H1 (cell line): ENCODE data around the gene SAA1. TPM values are rescaled to one million over a fixed set of nuclear protein-coding genes. Genes with fewer than 3 reads are reported as not detected.

Source experiments
- CTCF ChIA-PET: fragments of 300-600 bp; sonication (Branson Sonifier 250); formaldehyde crosslinking; loops from one replicate; lab custom pipeline; 2021; ENCODE audit not compliant: partially characterized antibody; lab: Charles Lee
- POLR2A ChIA-PET: fragments of 300-600 bp; sonication (Branson Sonifier 250); formaldehyde crosslinking; loops from one replicate; lab custom pipeline; 2021; ENCODE audit warnings: inconsistent platforms; ENCODE audit not compliant: partially characterized antibody; lab: Charles Lee
- DNase-seq, 2 experiments: peaks; one replicate each; pipeline versions ENCODE4 v3.0.0 to v3.0.0-alpha.2; 2010 to 2022; ENCODE audit warnings: low spot score in 2 of 2, low read depth in 1 of 2, mixed read lengths in 1 of 2
- FAIRE-seq: peaks from 2 replicates; lab custom pipeline; 2011; peaks lifted over from hg19 to GRCh38; lab: Jason Lieb, UNC
- H2AFZ ChIP-seq: 2 replicates; pipeline ENCODE4 v1.8.1; 2012; ENCODE audit warnings: low read length, inconsistent platforms
- H2AK5ac ChIP-seq: 2 replicates; pipeline ENCODE4 v1.6.1; 2013; ENCODE audit warnings: low read depth, low read length
- H2BK120ac ChIP-seq: replicated peaks from 2 replicates; pipeline ENCODE3; 2013; ENCODE audit warnings: low read depth, low read length, inconsistent platforms
- H2BK12ac ChIP-seq: 2 replicates; pipeline ENCODE4 v1.6.1; 2013; ENCODE audit warnings: low read depth, low read length
- H2BK15ac ChIP-seq: 2 replicates; pipeline ENCODE4 v1.6.1; 2013; ENCODE audit warnings: low read length
- H2BK20ac ChIP-seq: 2 replicates; pipeline ENCODE4 v1.6.1; 2013; ENCODE audit warnings: low read length
- H2BK5ac ChIP-seq: 2 replicates; pipeline ENCODE4 v1.6.1; 2013; ENCODE audit warnings: low read depth, low read length
- H3K14ac ChIP-seq: 2 replicates; pipeline ENCODE4 v1.6.1; 2013; ENCODE audit warnings: inconsistent platforms; ENCODE audit not compliant: insufficient read length
- H3K18ac ChIP-seq: 2 replicates; pipeline ENCODE4 v1.6.1; 2013; ENCODE audit warnings: low read length; ENCODE audit errors: extremely low read depth
- H3K23ac ChIP-seq: 2 replicates; pipeline ENCODE4 v1.6.1; 2013; ENCODE audit warnings: inconsistent platforms; ENCODE audit not compliant: insufficient read length
- H3K23me2 ChIP-seq: 2 replicates; pipeline ENCODE4 v1.6.1; 2013; ENCODE audit warnings: low read depth, low read length
- H3K27ac ChIP-seq: 2 replicates; pipeline ENCODE4 v1.6.1; 2011; ENCODE audit warnings: low read depth, low read length, inconsistent platforms
- H3K27me3 ChIP-seq, 4 experiments: replicated peaks in 1 of 4; 1 replicate in 1 of 4; 2 replicates in 3 of 4; pipeline versions ENCODE4 v1.6.1 to v1.8.1; 2011 to 2013; ENCODE audit warnings: low read length in 3 of 4, mild to moderate bottlenecking in 3 of 4, inconsistent platforms in 2 of 4, mixed read lengths in 2 of 4, moderate library complexity in 1 of 4; ENCODE audit not compliant: control insufficient read depth in 3 of 4, insufficient read depth in 3 of 4; ENCODE audit errors: extremely low read depth in 1 of 4
- H3K36me3 ChIP-seq, 4 experiments: 2 replicates each; pipeline versions ENCODE4 v1.6.1 to v1.8.1; 2011 to 2013; ENCODE audit warnings: mild to moderate bottlenecking in 4 of 4, low read length in 3 of 4, moderate library complexity in 2 of 4, control low read depth in 1 of 4, inconsistent platforms in 1 of 4; ENCODE audit not compliant: insufficient read depth in 4 of 4, control insufficient read depth in 2 of 4
- H3K4ac ChIP-seq: replicated peaks from 2 replicates; pipeline ENCODE3; 2013; ENCODE audit warnings: low read length, low read depth, mixed read lengths, inconsistent platforms; ENCODE audit not compliant: insufficient read length
- H3K4me1 ChIP-seq, 4 experiments: replicated peaks in 1 of 4; 1 replicate in 1 of 4; 2 replicates in 3 of 4; pipeline versions ENCODE4 v1.6.1 to v1.8.1; 2011 to 2013; ENCODE audit warnings: low read length in 3 of 4, inconsistent platforms in 2 of 4, mixed read lengths in 1 of 4; ENCODE audit not compliant: insufficient read depth in 4 of 4, control insufficient read depth in 3 of 4
- H3K4me2 ChIP-seq, 2 experiments: 2 replicates each; pipeline versions ENCODE4 v1.6.1 to v1.8.1; 2011 to 2013; ENCODE audit warnings: low read depth in 2 of 2, low read length in 2 of 2, control low read depth in 1 of 2, inconsistent platforms in 1 of 2, mild to moderate bottlenecking in 1 of 2; ENCODE audit not compliant: insufficient read depth in 1 of 2
- H3K4me3 ChIP-seq, 4 experiments: fragments of 200-600, 300-600 bp in 1 of 4; sonication (generic), shearing (Covaris generic), sonication (Bioruptor Twin) in 1 of 4; 2 replicates each; pipeline versions ENCODE4 v1.5.1 to v1.8.1; 2011 to 2016; ENCODE audit warnings: low read length in 4 of 4, low read depth in 3 of 4, control low read depth in 2 of 4, inconsistent platforms in 2 of 4, mild to moderate bottlenecking in 2 of 4, mixed read lengths in 1 of 4, moderate library complexity in 1 of 4; ENCODE audit not compliant: insufficient read depth in 2 of 4; ENCODE audit errors: extremely low read depth in 1 of 4
- H3K56ac ChIP-seq: replicated peaks from 2 replicates; pipeline ENCODE3; 2013; ENCODE audit warnings: low read depth, mild to moderate bottlenecking, mixed read lengths, low read length, inconsistent platforms; ENCODE audit not compliant: insufficient read length
- H3K79me1 ChIP-seq: 2 replicates; pipeline ENCODE4 v1.6.1; 2013; ENCODE audit warnings: low read depth, low read length, control low read depth
- H3K79me2 ChIP-seq, 2 experiments: 2 replicates each; pipeline versions ENCODE4 v1.6.1 to v1.8.1; 2012 to 2013; ENCODE audit warnings: low read length in 2 of 2, mild to moderate bottlenecking in 2 of 2, inconsistent platforms in 1 of 2; ENCODE audit not compliant: insufficient read depth in 2 of 2, control insufficient read depth in 1 of 2
- H3K9ac ChIP-seq, 4 experiments: replicated peaks in 1 of 4; 1 replicate in 1 of 4; 2 replicates in 3 of 4; pipeline versions ENCODE4 v1.6.1 to v1.8.1; 2011 to 2013; ENCODE audit warnings: low read depth in 3 of 4, low read length in 3 of 4, control low read depth in 2 of 4, mild to moderate bottlenecking in 2 of 4, moderate library complexity in 2 of 4, inconsistent platforms in 1 of 4; ENCODE audit errors: extremely low read depth in 1 of 4
- H3K9me3 ChIP-seq, 2 experiments: 2 replicates each; pipeline versions ENCODE4 v1.6.1 to v1.8.1; 2012 to 2013; ENCODE audit warnings: mild to moderate bottlenecking in 2 of 2, moderate library complexity in 2 of 2, control low read depth in 1 of 2, inconsistent platforms in 1 of 2, low read depth in 1 of 2, low read length in 1 of 2, mixed read lengths in 1 of 2; ENCODE audit not compliant: insufficient read depth in 2 of 2
- H4K20me1 ChIP-seq, 2 experiments: replicated peaks in 1 of 2; 2 replicates each; pipeline versions ENCODE3 to v1.8.1; 2011 to 2013; ENCODE audit warnings: inconsistent platforms in 2 of 2, low read length in 2 of 2, mild to moderate bottlenecking in 1 of 2; ENCODE audit not compliant: insufficient read depth in 2 of 2, control insufficient read depth in 1 of 2
- H4K5ac ChIP-seq: 2 replicates; pipeline ENCODE4 v1.6.1; 2013; ENCODE audit warnings: low read length, low read depth, mixed read lengths, inconsistent platforms; ENCODE audit not compliant: insufficient read length
- H4K8ac ChIP-seq: 2 replicates; pipeline ENCODE4 v1.8.0; 2013; ENCODE audit warnings: mild to moderate bottlenecking, moderate library complexity, low read length, inconsistent platforms; ENCODE audit not compliant: insufficient read depth; ENCODE audit errors: extremely low read depth
- H4K91ac ChIP-seq: replicated peaks from 2 replicates; pipeline ENCODE3; 2013; ENCODE audit warnings: low read length, mixed read lengths, inconsistent platforms; ENCODE audit not compliant: insufficient read length
- BACH1 ChIP-seq: IDR thresholded peaks from 2 replicates; pipeline ENCODE4 v1.6.1; 2012; ENCODE audit warnings: low read length, improper control_type of control experiment
- BCL11A ChIP-seq, 2 experiments: IDR thresholded peaks; one replicate each; pipeline ENCODE4 v1.6.1; 2011; ENCODE audit warnings: low read depth in 2 of 2, low read length in 2 of 2, mild to moderate bottlenecking in 2 of 2
- CBX5 ChIP-seq: fragments of 300-800, 300-1000 bp; sonication (generic); IDR thresholded peaks from 2 replicates; pipeline ENCODE4 v1.7.1; 2016; ENCODE audit warnings: antibody characterized with exemption, low read length, low read depth
- CBX8 ChIP-seq: fragments of 300-800, 300-1000 bp; sonication (generic); IDR thresholded peaks from 2 replicates; pipeline ENCODE4 v1.7.1; 2016; ENCODE audit warnings: low read depth, low read length, borderline replicate concordance
- CREB1 ChIP-seq: IDR thresholded peaks from 2 replicates; pipeline ENCODE4 v1.6.1; 2012; ENCODE audit warnings: inconsistent platforms
- EGR1 ChIP-seq: IDR thresholded peaks from 2 replicates; pipeline ENCODE4 v1.6.1; 2011; ENCODE audit warnings: low read depth, low read length, borderline replicate concordance
- EP300 ChIP-seq, 2 experiments: IDR thresholded peaks; 1 replicate in 1 of 2; 2 replicates in 1 of 2; pipeline ENCODE4 v1.6.1; 2011 to 2012; ENCODE audit warnings: low read depth in 2 of 2, low read length in 2 of 2, mild to moderate bottlenecking in 2 of 2, borderline replicate concordance in 1 of 2, inconsistent platforms in 1 of 2, moderate library complexity in 1 of 2
- FOSL1 ChIP-seq: IDR thresholded peaks from 2 replicates; pipeline ENCODE4 v1.6.1; 2011; ENCODE audit warnings: mild to moderate bottlenecking, low read depth, low read length, moderate library complexity; ENCODE audit not compliant: insufficient read depth
- POLR2AphosphoS5 ChIP-seq: IDR thresholded peaks from 2 replicates; pipeline ENCODE4 v1.6.1; 2011; ENCODE audit warnings: low read depth, low read length
- RFX5 ChIP-seq: IDR thresholded peaks from 2 replicates; pipeline ENCODE4 v1.6.1; 2011; ENCODE audit warnings: low read depth, low read length, improper control_type of control experiment, borderline replicate concordance
- SP1 ChIP-seq: IDR thresholded peaks from 2 replicates; pipeline ENCODE4 v1.6.1; 2011; ENCODE audit warnings: low read depth, low read length
- TBP ChIP-seq: IDR thresholded peaks from 2 replicates; pipeline ENCODE4 v1.6.1; 2011; ENCODE audit warnings: low read depth, low read length, improper control_type of control experiment
- TCF12 ChIP-seq: IDR thresholded peaks from 2 replicates; pipeline ENCODE4 v1.6.1; 2011; ENCODE audit warnings: low read depth, mild to moderate bottlenecking, low read length
- TEAD4 ChIP-seq: IDR thresholded peaks from 2 replicates; pipeline ENCODE4 v1.6.1; 2012; ENCODE audit warnings: low read depth, low read length, inconsistent platforms, mixed read lengths
- WGBS, 2 experiments: shearing (Covaris generic) in 1 of 2; methylation state at CpG; one replicate each; pipeline versions ENCODE4 v1.1.6 to v1.1.7; 2013 to 2015; ENCODE audit warnings: low lambda C conversion rate in 2 of 2, mixed read lengths in 2 of 2, inconsistent platforms in 1 of 2, low coverage in 1 of 2, missing lambda C conversion rate in 1 of 2; ENCODE audit not compliant: insufficient replicate concordance in 2 of 2, insufficient coverage in 1 of 2, insufficient read length in 1 of 2; ENCODE audit errors: extremely low coverage in 1 of 2, missing lambda C conversion rate in 1 of 2; 5-methylcytosine and 5-hydroxymethylcytosine counted together
- polyA plus RNA-seq, 7 experiments: library from polyadenylated mRNA; depleted of rRNA in 3 of 7; stranded (reverse) in 5 of 7; unstranded in 2 of 7; fragments of >200 nt in 5 of 7; fragments of 200-250 nt in 2 of 7; gene quantifications; 1 replicate in 5 of 7; 2 replicates in 1 of 7; 4 replicates in 1 of 7; pipeline versions ENCODE4 v1.2.1 to v1.2.3, GENCODE V29; 2011 to 2013; ENCODE audit warnings: missing spikeins in 2 of 7, mixed read lengths in 2 of 7
- total RNA-seq: library from RNA; stranded (reverse); fragmentation: NEBNext Ultra II Directional; extraction: Animal tissue kit (Norgen Biotek cat#: 25700); gene quantifications from 2 replicates; pipeline ENCODE4 v1.2.1, GENCODE V29; 2021

Gene SAA1
- total and polyA plus RNA-seq, 2 of the 8 experiments (the other 6 are each of a cell fraction or from before 2014, with no cell fraction given) = 0.41 TPM; not detected in 1

DNA sequence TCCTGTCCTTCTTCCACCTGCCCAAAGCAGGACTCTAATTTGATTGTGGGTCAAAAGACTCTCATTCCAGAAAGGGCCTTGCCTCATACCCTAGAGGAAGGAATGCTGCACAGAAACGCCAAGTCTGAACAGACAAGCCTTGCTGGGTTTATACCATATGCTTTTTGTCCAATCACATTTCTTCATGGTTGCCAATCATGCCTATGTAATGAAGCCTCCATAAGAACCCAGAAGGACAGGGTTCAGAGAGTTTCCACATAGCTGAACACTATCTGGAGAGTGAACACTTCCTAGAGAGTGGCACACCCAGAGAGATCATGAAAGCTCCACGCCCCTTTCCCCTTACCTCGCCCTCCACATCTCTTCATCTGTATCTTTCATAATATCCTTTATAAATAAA is 12.8 kb upstream of the SAA1 start:
- no peak overlapping the region for H4K5ac ChIP-seq
- no peaks in the 10 kb centered on the region for H4K20me1 ChIP-seq
- no peak for TF ChIP-seq BACH1
- TF ChIP-seq RFX5 = no peak
- TF ChIP-seq EGR1 = no peak
- no peak for TF ChIP-seq BCL11A (IDR thresholded peaks at IDR 0.05; ENCODE audit: low read depth in 2 of 2, low read length in 2 of 2)
- TF ChIP-seq POLR2AphosphoS5 = no peak
- TF ChIP-seq CBX5 = no peak
- no peak for TF ChIP-seq CBX8
- no peak for TF ChIP-seq TEAD4
- TF ChIP-seq TBP = no peak
- TF ChIP-seq SP1 = no peak
- no peak for TF ChIP-seq FOSL1
- no peak for TF ChIP-seq EP300 (IDR thresholded peaks at IDR 0.05; ENCODE audit: borderline replicate concordance in 1 of 2, low read depth in 2 of 2, low read length in 2 of 2)
- no peak for TF ChIP-seq TCF12
- TF ChIP-seq CREB1 = no peak
- no peaks in the 10 kb centered on the region for H3K36me3 ChIP-seq
- no peak overlapping the region for H2AFZ ChIP-seq
- H3K4me3 ChIP-seq = no peak overlapping the region
- no peaks in the 10 kb centered on the region for H3K9me3 ChIP-seq
- H3K4me2 ChIP-seq = no peak overlapping the region
- peak in 1 of 2 experiments; percentile 11 for DNase-seq
- H3K14ac ChIP-seq = no peak overlapping the region
- no peaks in the 10 kb centered on the region for H3K27me3 ChIP-seq
- no peaks in the 10 kb centered on the region for H3K79me2 ChIP-seq
- ChIA-PET POLR2A (interaction anchor here (0.6 kb wide), 1 partner anchor 10 kb away, joined by 3 read pairs; no protein-coding TSS in a partner anchor), CTCF (interaction anchor here (1.3 to 2.0 kb wide), 2 partner anchors 9 to 82 kb away, joined by 4 to 8 read pairs; no protein-coding TSS in a partner anchor)
- no peak overlapping the region for H2BK20ac ChIP-seq
- no peak overlapping the region for H3K9ac ChIP-seq
- H3K27ac ChIP-seq = no peak overlapping the region
- no peak overlapping the region for H4K8ac ChIP-seq
- H3K56ac ChIP-seq = no peak overlapping the region
- no peaks in the 10 kb centered on the region for H3K79me1 ChIP-seq
- no peak overlapping the region for H3K23ac ChIP-seq
- H2BK12ac ChIP-seq = no peak overlapping the region
- no peak overlapping the region for H3K18ac ChIP-seq
- no peak overlapping the region for H2BK15ac ChIP-seq
- H2BK120ac ChIP-seq = no peak overlapping the region
- 84 to 100% methylated on average over 2 to 3 of the region's 3 CpGs for WGBS, 2 experiments
- no peaks in the 10 kb centered on the region for H3K4me1 ChIP-seq
- no peak overlapping the region for H2BK5ac ChIP-seq
- H3K23me2 ChIP-seq = no peaks in the 10 kb centered on the region
- H3K4ac ChIP-seq = no peak overlapping the region
- no peak overlapping the region for H2AK5ac ChIP-seq
- FAIRE-seq = no peak
- H4K91ac ChIP-seq = no peak overlapping the region
